GM12873 (cell line): ENCODE results near the gene DSEL.

Experiments
- CTCF ChIP-seq: IDR thresholded peaks from 2 replicates; pipeline ENCODE4 v1.5.1; 2012; ENCODE audit warnings: low read depth, mild to moderate bottlenecking, moderate library complexity, low read length, control low read depth; ENCODE audit not compliant: insufficient read depth; ENCODE audit errors: missing control alignments

Gene DSEL

GRCh38 chr18:67463829-67464228, 52.7 kb downstream of the DSEL start:
- TF ChIP-seq CTCF = peak; percentile 49

- TF ChIP-seq CTCF = peak; percentile 26
These were observed 59.8 kb downstream of the DSEL start for GRCh38 chr18:67456711-67457110.
